CD14-positive monocyte (primary cell): Measurements from ENCODE around the gene IGF2. TPM values are rescaled to one million over a fixed set of nuclear protein-coding genes. Genes with fewer than 3 reads are reported as not detected.

Source experiments
- DNase-seq, 3 donors: peaks; one replicate each; pipeline ENCODE4 v3.0.0-alpha.2; 2011 to 2022
- H2AFZ ChIP-seq: 2 replicates; pipeline ENCODE4 v1.6.0; 2012; ENCODE audit warnings: mild to moderate bottlenecking, low read depth, low read length, inconsistent platforms; ENCODE audit not compliant: insufficient read depth, poor library complexity, severe bottlenecking
- H3K27ac ChIP-seq, 2 donors: 1 replicate in 1 of 2; 2 replicates in 1 of 2; pipeline ENCODE4 v1.5.1; 2012 to 2013; ENCODE audit warnings: low read length in 2 of 2, control low read depth in 1 of 2, inconsistent platforms in 1 of 2, low read depth in 1 of 2, mild to moderate bottlenecking in 1 of 2
- H3K27me3 ChIP-seq, 2 donors: one replicate each; pipeline versions ENCODE4 v1.6.0 to v1.6.1; 2011 to 2013; ENCODE audit warnings: low read length in 2 of 2; ENCODE audit not compliant: control insufficient read depth in 2 of 2, insufficient read depth in 2 of 2
- H3K36me3 ChIP-seq, 2 donors: replicated peaks in 1 of 2; 1 replicate in 1 of 2; 2 replicates in 1 of 2; pipeline versions ENCODE4 v1.5.1 to v1.6.1; 2012 to 2013; ENCODE audit warnings: low read length in 2 of 2, control low read depth in 1 of 2, inconsistent platforms in 1 of 2, mild to moderate bottlenecking in 1 of 2; ENCODE audit not compliant: insufficient read depth in 2 of 2, control insufficient read depth in 1 of 2
- H3K4me1 ChIP-seq, 2 donors: 1 replicate in 1 of 2; 2 replicates in 1 of 2; pipeline versions ENCODE4 v1.5.1 to v1.6.1; 2012 to 2013; ENCODE audit warnings: low read length in 2 of 2, control low read depth in 1 of 2, inconsistent platforms in 1 of 2, mild to moderate bottlenecking in 1 of 2, moderate library complexity in 1 of 2; ENCODE audit not compliant: insufficient read depth in 2 of 2, control insufficient read depth in 1 of 2
- H3K4me2 ChIP-seq: replicated peaks from 2 replicates; pipeline ENCODE3; 2012; ENCODE audit warnings: low read length, moderate library complexity, mild to moderate bottlenecking; ENCODE audit not compliant: poor library complexity, severe bottlenecking; ENCODE audit errors: extremely low read depth
- H3K4me3 ChIP-seq, 3 experiments: fragments of 200-600 bp in 1 of 3; sonication (generic) in 1 of 3; replicated peaks in 1 of 3; 1 replicate in 2 of 3; 2 replicates in 1 of 3; pipeline ENCODE4 v1.5.1; 2011 to 2013; ENCODE audit warnings: low read length in 3 of 3, mild to moderate bottlenecking in 3 of 3, control low read depth in 2 of 3, low read depth in 2 of 3, inconsistent platforms in 1 of 3, moderate library complexity in 1 of 3
- H3K79me2 ChIP-seq: 2 replicates; pipeline ENCODE4 v1.6.0; 2012; ENCODE audit warnings: mild to moderate bottlenecking, control low read depth, inconsistent platforms, low read length, moderate library complexity; ENCODE audit not compliant: insufficient read depth
- H3K9ac ChIP-seq: 2 replicates; pipeline ENCODE4 v1.6.0; 2017; ENCODE audit warnings: low read length, mild to moderate bottlenecking; ENCODE audit not compliant: insufficient read depth, poor library complexity, severe bottlenecking
- H3K9me3 ChIP-seq, 2 donors: replicated peaks in 1 of 2; 1 replicate in 1 of 2; 2 replicates in 1 of 2; pipeline versions ENCODE4 v1.5.1 to v1.6.1; 2012 to 2013; ENCODE audit warnings: low read length in 2 of 2, control low read depth in 1 of 2; ENCODE audit not compliant: control insufficient read depth in 1 of 2, insufficient read depth in 1 of 2
- H4K20me1 ChIP-seq: 2 replicates; pipeline ENCODE4 v1.6.0; 2012; ENCODE audit warnings: mild to moderate bottlenecking, low read length, control low read depth, moderate library complexity; ENCODE audit not compliant: insufficient read depth
- H3K27ac Mint-ChIP-seq, 7 donors: one replicate each; pipeline ENCODE4 v1.8.0; 2020; ENCODE audit warnings: mild to moderate bottlenecking in 7 of 7, mixed read lengths in 7 of 7, moderate library complexity in 6 of 7, inconsistent platforms in 2 of 7
- H3K27me3 Mint-ChIP-seq, 3 donors: one replicate each; pipeline ENCODE4 v1.8.0; 2021 to 2022; ENCODE audit warnings: low read depth in 3 of 3, mild to moderate bottlenecking in 3 of 3, mixed read lengths in 3 of 3, moderate library complexity in 3 of 3, inconsistent platforms in 1 of 3
- H3K36me3 Mint-ChIP-seq, 2 donors: one replicate each; pipeline ENCODE4 v1.8.0; 2020; ENCODE audit warnings: mixed read lengths in 2 of 2, inconsistent platforms in 1 of 2, mild to moderate bottlenecking in 1 of 2
- H3K4me1 Mint-ChIP-seq: one replicate; pipeline ENCODE4 v1.8.0; 2020; ENCODE audit warnings: mild to moderate bottlenecking, mixed read lengths
- H3K4me3 Mint-ChIP-seq, 2 donors: one replicate each; pipeline ENCODE4 v1.8.0; 2020; ENCODE audit warnings: mild to moderate bottlenecking in 2 of 2, mixed read lengths in 2 of 2, moderate library complexity in 1 of 2
- H3K9me3 Mint-ChIP-seq, 7 donors: one replicate each; pipeline ENCODE4 v1.8.0; 2020 to 2022; ENCODE audit warnings: mixed read lengths in 7 of 7, mild to moderate bottlenecking in 6 of 7, moderate library complexity in 6 of 7, inconsistent platforms in 2 of 7
- CTCF ChIP-seq: fragments of 200-600 bp; IDR thresholded peaks from one replicate; pipeline ENCODE4 v1.8.0; 2022; ENCODE audit warnings: antibody characterized with exemption, mild to moderate bottlenecking
- WGBS: methylation state at CpG from one replicate; pipeline ENCODE4 v1.1.5; 2013; ENCODE audit warnings: missing lambda C conversion rate; ENCODE audit not compliant: insufficient coverage; 5-methylcytosine and 5-hydroxymethylcytosine counted together
- intact Hi-C, 2 donors: fragments of 100-400 bp; cut with micrococcal nuclease; formaldehyde crosslinking; loops; one replicate each; pipeline versions ENCODE4 v1.15.0 to v1.15.1; 2023
- polyA plus RNA-seq, 3 donors: library from polyadenylated mRNA; depleted of rRNA in 1 of 3; unstranded in 2 of 3; stranded (reverse) in 1 of 3; fragments of 300-500 nt in 2 of 3; fragments of >200 nt in 1 of 3; fragmentation: Illumina TruSeq in 2 of 3; gene quantifications; 1 replicate in 2 of 3; 2 replicates in 1 of 3; pipeline ENCODE4 v1.2.3, GENCODE V29; 2012 to 2021

Gene IGF2
- polyA plus RNA-seq, 3 donors = not detected

GRCh38 chr11:2107521-2107920 is 31.7 kb downstream of the IGF2 start:
- Mint-ChIP-seq H3K4me1 (peaks cover 1% of the 10 kb centered on the region), H3K27me3 (peaks cover 6 to 16% (median 14%) of the 10 kb centered on the region in 3 donors), H3K27ac (no peak overlapping the region), H3K4me3 (no peak overlapping the region), H3K9me3 (peaks cover 0 to 5% (median 2%) of the 10 kb centered on the region in 7 donors), H3K36me3 (no peaks in the 10 kb centered on the region)
- H4K20me1 ChIP-seq = no peaks in the 10 kb centered on the region
- H3K27me3 ChIP-seq = peaks cover 0 to 4% of the 10 kb centered on the region in 2 donors
- no peak for TF ChIP-seq CTCF
- H3K9me3 ChIP-seq = no peaks in the 10 kb centered on the region
- H3K9ac ChIP-seq = no peak overlapping the region
- H3K4me2 ChIP-seq = no peak overlapping the region
- H3K4me3 ChIP-seq = no peak overlapping the region
- WGBS = 97% methylated on average over 4 of the region's 4 CpGs
- intact Hi-C loops = no loop called here
- no peaks in the 10 kb centered on the region for H3K36me3 ChIP-seq
- H3K27ac ChIP-seq = no peak overlapping the region
- no peak for DNase-seq
- H2AFZ ChIP-seq = no peak overlapping the region
- H3K4me1 ChIP-seq = no peaks in the 10 kb centered on the region
- no peaks in the 10 kb centered on the region for H3K79me2 ChIP-seq

DNA sequence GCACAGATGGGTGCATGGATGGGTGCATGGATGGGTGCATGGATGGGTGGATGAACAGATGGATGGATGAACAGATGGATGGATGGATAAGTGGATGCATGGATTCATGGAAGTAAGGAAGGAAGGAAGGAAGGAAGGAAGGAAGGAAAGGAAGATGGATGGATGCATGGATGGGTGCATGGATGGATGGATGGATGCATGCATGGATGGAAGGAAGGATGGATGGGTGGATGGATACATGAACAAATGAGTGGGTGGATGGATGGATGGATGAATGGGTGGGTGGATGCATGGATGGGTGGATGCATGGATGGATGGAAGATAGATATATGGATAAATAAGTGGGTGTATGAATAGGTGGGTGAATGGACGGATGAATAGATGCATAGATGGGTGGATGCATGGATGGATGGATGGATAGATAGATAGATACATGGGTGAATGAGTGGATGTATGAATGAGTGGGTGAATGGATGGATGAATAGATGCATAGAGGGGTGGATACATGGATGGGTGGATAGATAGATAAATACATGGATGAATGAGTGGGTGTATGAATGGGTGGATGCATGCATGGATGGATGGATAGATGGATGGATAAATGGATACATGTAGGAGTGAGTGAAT is 32.5 kb downstream of the IGF2 start:
- Mint-ChIP-seq H3K9me3 (peaks cover 0 to 7% (median 2%) of the 10 kb centered on the region in 7 donors), H3K4me1 (peaks cover 5% of the 10 kb centered on the region), H3K36me3 (no peaks in the 10 kb centered on the region), H3K27me3 (peaks cover 7 to 18% (median 11%) of the 10 kb centered on the region in 3 donors), H3K27ac (no peak overlapping the region), H3K4me3 (no peak overlapping the region)
- no peaks in the 10 kb centered on the region for H3K4me1 ChIP-seq
- intact Hi-C loops = no loop called here
- H3K79me2 ChIP-seq = no peaks in the 10 kb centered on the region
- H3K27ac ChIP-seq = no peak overlapping the region
- no peak overlapping the region for H3K4me3 ChIP-seq
- H3K27me3 ChIP-seq = peaks cover 0 to 4% of the 10 kb centered on the region in 2 donors
- no peaks in the 10 kb centered on the region for H4K20me1 ChIP-seq
- H3K9ac ChIP-seq = no peak overlapping the region
- no peak for DNase-seq
- H2AFZ ChIP-seq = no peak overlapping the region
- WGBS = 94% methylated on average over 1 of the region's 1 CpG
- H3K4me2 ChIP-seq = no peak overlapping the region
- H3K36me3 ChIP-seq = no peaks in the 10 kb centered on the region
- no peak for TF ChIP-seq CTCF
- H3K9me3 ChIP-seq = no peaks in the 10 kb centered on the region
